DMS 273 treated with DMSO at 0.1 percent for 48 hours (cell line): Measurements from ENCODE around the gene SETD2.

ENCODE experiments used
- DNase-seq: peaks from one replicate; lab custom pipeline; 2025; lab: John Stamatoyannopoulos, UW

Gene SETD2

DNA sequence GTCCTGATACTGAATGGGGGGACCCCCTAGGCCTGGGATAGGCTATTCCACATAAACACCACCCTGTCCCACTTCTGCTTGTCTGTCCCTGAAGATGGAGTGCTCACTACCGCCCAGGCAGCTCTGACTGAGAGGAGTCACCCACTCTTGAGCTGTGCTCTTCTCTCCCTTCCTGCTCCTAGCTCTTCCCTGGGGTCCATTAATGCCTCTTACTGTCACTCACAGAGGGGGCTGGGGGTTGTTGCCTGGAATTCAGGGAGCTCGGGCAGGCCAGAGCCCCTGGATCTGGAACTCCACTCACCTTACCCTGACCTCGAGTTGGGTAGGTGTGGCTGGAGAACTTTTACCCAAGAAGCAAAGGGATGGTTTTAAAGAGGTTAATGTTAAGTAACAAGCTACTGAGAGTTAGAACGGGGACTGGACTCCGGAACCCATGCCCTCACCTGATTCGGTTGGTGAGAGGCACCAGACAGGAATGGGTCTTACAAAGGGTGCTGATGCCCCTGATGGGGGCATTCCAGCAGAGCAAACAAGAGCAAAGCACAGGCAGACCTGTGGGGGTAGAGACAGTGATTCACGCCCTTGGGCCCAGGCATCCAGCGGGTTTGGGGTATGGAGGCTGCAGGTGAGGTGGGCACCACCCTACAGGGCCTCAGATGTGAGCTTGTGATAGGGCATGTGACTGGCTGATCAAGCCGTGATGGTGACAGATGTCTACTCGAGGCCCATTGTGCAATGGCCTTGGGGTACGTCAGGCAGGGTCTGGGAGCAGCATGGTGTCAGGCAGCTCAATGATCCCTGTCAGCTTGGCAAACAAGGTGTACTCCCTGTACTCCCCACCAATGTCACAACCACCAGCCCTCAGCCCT lies 179.1 kb downstream of the SETD2 start:
- DNase-seq = no peak

DNA sequence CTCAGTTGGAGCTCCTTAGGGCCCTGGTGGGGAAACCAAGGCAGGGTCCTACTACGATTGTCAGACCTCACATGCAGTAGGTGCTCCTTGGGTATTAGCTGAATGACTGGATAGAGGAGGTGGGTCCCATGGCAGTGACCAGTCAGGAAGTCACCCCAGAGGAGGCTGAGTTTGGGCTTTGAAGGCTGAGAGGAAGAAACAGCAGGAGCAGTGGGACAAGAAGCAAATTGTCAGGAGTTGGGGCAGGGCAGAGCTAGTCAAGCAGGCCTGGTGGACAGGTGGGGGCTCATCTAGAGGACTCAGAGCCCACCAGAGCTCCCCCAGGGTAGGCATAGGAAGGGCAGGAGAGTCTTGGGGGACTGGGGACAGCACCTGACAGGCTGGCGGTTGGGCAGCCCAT lies 181.4 kb downstream of the SETD2 start:
- no peak for DNase-seq

DNA sequence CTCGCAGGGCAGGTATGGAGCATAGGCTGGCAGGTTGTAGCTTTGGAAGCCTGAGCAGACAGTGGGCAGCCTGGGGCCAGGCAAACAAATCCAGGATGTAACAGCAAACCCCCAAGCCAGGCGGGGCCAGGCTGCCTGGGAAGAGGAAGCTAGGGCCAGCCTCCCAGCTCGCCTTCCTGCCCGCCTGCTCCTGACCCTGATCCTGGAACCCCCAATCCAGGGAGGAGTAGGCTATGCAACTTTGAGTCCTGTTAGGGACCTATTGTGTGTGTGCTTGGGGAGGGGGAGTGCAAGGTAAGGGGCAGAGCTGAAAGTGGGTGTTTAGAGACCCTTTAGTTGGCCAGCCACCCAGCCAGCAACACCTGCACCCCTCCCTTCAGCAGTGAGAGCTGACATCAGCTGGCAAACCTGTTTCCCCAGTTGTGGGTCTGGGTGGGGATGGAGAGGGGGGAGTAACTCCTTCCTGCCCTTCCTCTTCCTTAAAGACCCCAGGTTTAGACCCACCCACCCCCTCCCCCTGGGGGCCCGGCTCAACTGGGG lies 181.9 kb downstream of the SETD2 start:
- DNase-seq = no peak

DNA sequence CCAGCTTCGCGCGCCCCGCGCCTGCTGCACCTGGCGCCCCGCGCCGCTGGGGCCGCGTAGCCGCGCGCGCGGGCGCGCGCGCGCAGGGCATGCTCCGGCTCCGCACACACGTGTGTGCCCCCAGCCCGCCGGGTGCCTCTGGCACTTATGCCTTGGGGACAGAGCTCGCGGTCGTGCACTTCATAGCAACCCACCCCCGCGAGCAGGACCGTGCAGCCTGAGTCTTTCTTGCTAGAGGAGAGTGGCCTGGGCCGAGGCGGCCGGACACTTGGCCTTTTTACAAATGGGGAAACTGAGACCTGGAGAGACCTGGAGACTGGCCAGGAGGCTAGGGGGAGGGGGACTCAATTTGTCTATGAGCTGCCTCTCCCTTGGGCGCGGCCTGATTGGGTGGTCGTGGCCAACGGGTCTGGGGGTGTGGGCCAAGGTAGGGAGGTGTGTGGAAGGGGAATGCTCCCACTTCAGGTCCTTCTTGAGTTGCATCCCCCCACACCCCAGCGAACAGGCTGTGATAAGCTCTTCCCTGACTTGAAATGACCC lies 183.9 kb downstream of the SETD2 start:
- no peak for DNase-seq

DNA sequence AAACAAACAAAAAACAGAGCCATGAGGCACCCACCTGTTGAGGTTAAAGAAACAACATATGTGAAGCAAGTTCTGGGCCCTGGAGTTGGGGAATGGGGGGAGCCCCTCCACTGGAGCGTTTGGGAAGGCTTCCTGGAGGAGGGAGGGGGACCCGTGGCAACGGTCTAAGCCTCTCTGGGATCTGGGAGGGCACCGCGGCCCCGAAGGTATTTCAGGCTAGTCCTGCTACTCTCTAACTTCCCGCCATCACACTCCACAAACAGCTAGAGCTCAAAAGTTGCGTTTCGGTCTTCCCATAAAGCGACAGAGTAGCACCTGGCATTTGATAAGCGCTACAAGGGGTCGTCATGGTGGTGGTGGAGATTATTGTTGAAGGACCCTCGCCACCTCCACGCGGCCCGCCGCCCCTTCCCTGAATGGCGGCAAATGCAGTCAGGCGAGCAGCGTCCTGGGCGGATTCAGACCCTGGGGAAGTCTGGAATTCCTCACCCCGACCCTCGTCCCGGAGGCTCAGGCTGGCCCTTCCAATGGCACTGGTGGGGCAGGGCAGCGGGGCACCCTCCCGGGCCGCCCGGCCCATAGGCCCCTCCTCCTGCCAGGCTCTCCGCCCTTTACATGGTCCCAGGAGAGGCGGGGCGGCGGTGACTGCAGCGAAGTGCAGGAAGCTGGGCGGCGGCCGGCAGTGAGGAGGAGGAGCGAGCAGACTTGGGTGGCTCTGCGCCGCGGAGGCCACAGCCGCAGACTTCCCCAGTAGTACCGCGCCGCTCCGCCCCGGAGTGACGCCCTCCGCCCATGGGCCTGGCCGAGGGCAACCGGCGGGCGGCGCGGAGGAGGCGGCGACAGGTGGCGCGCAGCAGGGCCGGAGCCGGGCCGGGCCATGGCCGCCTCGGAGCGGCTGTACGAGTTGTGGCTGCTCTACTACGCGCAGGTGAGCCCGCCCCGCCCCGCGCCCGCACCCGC lies 184.6 kb downstream of the SETD2 start, which contains the start of gene NBEAL2:
Gene NBEAL2 (plus strand): TSS at position 682 of the 960 bp plus-strand sequence. CDS start 196 bp downstream, at position 878.
- peak; percentile 70 for DNase-seq

DNA sequence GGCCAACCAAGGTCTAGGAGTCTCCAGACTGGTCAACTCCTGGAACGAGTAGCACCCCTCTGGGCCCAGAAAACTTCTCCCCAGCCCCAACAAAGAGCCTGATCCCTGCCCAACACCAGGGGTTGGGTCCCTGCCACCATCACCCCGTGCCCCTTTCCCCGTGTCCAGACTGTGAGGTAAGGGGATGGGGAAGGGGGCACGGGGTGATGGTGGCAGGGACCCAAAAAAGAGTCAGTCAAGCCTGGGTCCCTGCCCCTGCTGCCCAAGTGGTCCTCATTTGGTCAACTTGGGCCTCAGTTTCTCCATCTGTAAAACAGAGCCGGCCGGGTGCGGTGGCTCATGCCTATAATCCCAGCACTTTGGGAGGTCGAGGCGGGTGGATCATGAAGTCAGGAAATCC lies 185.5 kb downstream of the SETD2 start:
- DNase-seq = no peak

DNA sequence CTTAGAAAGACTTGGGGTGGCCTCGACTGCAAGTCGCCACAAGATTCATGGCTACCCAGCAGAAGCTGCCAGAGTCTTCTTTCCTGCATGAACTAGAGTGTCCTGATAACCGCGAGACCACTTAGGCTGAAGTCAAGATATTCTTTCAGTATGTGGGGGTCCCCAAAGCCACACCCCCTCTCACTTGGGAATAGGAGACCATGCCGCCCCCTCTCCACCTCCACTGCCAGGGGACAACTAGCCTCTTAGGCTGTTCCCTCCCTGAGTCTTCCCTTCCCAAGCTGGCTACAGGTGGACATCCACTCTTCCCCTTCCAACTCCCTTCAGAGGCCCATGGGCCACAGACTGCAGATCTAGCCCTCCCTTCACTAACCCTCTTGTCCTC lies 186.1 kb downstream of the SETD2 start:
- DNase-seq = no peak

DNA sequence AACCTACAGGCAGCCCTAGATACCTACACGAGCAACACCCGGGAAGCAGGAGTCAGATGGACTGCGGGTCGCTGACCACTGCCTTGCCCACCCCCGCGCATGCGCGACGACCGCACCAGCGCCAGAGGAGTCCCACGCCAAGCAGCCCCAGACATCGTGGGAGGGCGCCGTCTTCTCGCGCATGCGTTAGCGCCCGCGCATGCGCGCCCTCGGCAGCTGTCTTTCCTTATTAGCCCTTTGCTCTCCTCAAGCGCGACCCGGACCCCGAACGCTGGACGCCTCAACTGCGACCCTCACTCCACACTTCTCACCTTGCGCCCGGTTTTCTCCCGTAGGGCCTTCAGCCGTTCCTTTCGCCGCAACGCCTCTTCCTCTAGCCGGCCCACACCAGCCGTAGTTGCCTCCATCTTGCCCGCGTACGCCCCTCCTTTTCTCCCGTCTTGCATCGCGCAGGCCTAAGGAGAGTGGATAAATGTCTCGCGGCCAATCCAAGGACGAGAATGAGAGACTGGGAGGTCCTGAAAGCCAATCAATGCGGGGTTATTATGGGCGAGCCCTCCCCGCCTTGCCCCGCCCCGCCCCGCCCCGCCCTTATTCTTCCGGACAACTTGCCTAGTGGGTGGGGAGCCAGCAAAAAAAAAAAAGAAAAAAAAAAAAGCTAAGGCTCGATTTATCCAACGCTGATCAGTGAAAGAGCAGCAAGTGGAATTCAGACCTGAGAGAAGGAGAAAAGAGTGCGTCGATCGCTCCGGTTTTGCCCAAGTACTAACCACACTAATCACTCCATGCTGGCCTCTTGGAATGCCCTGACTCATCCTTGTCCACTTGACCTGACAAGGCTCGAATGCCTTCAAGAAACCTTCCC lies 187.4 kb downstream of the SETD2 start, which contains the start of gene CCDC12:
Gene CCDC12 (minus strand): TSS at position 420 of the 865 bp plus-strand sequence. CDS start 13 bp downstream, at position 407.
- DNase-seq = peak; percentile 90

DNA sequence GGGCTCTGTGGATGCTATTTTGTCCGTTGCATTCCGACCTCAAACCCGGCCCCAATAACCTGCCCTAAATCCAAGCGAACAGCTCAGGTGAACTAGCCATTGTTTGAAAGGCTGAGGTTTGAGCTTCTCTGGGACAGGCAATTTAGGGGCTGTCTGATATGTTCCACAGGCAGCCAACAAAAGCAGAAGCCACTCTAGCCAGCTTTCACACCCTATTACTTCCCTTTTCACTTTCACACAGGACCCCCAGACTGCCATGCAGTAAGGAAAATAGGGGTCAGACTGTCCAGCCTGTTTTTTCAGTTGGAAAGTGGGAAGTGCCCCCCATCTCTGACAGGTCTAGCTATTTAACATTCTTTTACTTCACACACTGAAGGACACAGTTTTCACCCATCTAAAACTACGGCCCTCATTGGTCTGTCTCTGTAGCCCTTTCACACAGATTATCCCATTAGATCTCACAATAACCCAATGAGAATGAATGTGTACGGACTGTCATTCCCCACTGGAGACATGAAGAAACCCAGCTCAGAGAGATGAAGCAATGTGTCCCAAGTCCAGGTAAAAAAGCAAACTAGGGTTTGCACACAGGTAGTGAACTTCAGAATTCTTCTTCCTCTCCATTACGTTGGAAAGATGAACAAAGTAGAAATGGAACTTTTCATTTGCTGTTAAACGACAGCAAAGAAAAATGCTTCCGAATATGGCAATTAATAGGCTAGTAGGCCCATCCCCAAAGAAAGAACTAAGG lies 189.3 kb downstream of the SETD2 start:
- no peak for DNase-seq

DNA sequence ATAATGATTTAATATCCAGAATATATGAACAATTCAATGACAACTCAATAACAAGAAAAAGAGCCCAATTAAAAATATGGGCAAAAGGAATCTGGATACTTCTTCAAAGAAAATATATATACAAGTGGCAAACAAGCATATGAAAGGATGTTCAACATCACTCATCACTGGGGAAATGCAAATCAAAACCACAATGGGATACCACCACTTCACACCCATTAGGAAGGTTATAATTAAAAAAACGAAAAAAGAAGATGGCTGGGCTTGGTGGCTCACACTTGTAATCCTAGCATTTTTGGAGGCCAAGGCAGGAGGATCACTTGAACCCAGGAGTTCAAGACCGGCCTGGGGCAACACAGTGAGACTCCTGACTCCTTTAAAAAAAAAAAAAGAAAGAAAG lies 191.5 kb downstream of the SETD2 start:
- DNase-seq = no peak

DNA sequence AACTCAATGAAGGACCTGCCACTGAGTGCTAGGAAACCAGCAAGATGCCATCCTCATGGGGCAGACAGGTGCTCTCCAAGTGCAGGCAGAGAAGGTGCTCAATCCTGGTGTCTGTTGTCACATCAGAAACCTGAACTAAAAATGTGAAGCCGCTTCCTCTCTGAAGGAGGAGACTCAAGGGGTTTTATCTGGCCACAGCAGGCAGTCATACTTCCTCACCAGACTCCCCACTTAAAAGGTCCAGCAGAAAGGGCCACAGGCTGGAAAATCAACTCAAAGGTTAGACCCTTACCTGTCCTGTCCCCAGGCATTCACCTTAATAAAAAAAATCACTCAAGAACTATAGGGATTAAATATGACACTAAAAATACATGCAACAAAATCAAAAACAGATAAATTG lies 192.2 kb downstream of the SETD2 start:
- DNase-seq = no peak

DNA sequence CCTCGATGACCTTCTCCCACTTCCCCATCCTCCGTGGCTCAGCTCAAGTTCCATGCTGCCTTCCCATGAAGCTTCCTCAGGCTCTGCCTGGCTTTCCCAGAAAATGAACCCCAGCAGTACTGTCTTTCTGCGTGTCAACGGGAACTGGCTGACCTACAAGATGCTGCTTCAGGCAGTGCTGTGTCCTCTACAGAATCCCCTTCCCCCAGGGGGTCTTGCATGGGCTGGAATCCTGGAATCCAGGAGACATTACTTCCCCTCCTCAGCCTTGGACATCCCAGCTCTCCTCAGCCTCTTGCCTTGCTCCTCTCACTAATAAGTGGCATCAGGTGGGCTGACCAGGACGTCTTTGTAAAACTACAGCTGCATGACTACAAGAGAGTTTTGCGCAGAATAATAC lies 192.8 kb downstream of the SETD2 start:
- DNase-seq = no peak

DNA sequence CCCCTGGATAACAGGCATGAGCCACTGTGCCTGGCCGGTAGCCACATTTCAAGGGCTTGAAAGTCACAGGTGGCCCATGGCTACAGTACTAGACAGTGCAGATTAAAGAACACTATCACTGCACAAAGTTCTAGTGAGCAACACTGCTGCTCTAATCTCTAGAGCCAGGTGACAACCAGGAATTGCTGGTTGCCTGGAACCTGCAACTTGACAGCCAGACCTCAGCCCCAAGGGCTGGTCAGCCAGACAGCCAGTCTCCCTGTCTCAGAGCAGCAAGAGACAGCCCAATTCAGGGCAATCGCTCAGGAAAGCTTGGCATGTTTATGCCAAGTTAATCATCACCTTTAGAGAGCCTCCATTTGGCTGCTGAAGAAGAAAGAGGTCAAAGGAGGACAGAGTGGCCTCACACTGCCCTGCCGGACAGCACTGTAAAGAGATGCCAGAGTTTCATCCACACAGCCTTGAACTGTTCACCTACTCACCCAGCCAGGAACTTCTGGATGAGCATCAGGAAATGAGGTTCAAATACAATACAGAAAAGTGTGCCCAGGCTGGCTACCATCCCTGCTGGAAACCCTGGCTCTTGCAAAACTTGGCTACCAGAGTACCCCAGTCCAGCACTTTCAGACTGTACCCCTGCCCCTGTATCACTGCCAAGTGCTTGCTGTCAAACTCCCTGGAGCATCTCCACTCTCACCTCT lies 193.4 kb downstream of the SETD2 start:
- DNase-seq = no peak

DNA sequence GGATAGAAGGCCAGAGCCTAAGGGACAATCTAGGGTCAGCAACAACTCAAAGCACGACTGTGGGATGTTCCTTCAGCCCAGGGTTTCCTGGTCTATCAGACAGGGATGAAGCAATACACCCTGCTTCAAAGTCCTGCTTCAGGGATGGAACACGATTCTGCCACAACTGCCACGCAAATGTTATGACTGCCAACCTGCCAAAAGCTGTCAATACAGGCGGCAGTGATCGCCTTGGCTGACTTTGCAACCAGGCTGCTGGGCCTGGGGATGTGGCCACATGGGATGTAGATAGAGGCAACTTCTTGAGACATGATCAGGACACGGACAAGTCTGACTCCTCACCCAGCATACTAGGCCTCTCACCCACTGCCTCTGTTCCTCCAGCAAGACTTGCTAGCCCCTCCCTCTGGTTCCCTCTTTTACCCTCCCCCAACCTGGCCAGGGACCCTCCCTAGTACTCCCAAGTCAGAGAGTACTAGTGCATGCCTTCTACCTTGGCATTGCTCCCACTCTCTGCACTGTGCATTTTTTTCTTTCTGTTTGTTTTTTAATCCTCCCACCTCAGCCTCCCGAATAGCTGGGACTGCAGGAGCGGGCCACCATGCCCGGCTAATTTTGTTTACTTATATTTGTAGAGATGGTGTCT lies 195.0 kb downstream of the SETD2 start:
- no peak for DNase-seq

DNA sequence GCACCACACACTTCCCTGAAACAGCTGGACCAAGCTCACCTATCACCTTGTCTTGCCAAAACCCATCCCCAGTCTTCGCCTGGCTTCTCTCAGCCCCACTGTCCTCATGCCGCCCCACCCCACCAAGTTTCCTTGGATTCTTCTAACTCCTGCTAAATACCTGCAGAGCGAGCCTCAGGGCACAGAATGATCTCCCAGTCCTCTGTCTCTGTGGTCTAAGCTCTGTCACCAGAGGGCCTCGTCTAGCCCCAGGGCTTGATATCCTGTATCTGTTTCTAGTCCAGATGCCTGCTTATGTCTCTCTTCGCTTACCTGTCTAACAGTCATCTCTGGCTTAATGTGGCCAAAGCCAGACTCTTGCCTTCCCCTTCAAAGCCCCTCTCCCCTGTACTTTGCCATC lies 197.1 kb downstream of the SETD2 start:
- no peak for DNase-seq
